Hematopoietic multipotent progenitor cell treated with erythropoietin and hydrocortisone succinate and interleukin-3 and kit ligand, for 6 days (in vitro differentiated cells): ENCODE results near the gene LIG4.
"Not testable (repeated sequence)": the region's sequence is repeated elsewhere in the genome, so short reads cannot be mapped to it uniquely, and the experiment has no call there.

Experiments
- DNase-seq: peaks from one replicate; pipeline ENCODE4 v3.0.0-alpha.2; 2015

The LIG4 gene

DNA sequence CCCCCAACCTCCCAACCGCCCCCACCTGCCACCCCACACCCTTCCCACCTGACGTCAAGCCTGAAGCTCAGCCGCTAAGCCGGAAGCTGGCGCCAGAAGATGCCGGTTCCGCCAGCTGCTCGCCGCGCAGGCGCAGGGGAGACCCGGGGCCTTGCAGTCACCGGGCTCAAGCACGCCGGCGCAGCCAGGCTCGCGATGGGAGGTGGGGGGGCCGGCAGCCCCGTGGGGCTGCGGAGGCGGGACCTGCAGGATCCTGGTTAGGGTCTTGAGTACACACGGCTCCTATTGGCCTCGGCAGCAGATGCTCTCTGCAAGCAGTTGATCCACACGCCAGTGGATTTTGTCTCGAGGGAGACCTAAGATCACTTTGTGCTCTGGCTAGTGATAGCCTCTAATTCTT lies at the start of gene LIG4:
TSS of gene LIG4 (minus strand) at position 101 of the 400 bp plus-strand sequence. CDS start 4,268 bp downstream, outside the sequence.
- DNase-seq, result peak; percentile 94

DNA sequence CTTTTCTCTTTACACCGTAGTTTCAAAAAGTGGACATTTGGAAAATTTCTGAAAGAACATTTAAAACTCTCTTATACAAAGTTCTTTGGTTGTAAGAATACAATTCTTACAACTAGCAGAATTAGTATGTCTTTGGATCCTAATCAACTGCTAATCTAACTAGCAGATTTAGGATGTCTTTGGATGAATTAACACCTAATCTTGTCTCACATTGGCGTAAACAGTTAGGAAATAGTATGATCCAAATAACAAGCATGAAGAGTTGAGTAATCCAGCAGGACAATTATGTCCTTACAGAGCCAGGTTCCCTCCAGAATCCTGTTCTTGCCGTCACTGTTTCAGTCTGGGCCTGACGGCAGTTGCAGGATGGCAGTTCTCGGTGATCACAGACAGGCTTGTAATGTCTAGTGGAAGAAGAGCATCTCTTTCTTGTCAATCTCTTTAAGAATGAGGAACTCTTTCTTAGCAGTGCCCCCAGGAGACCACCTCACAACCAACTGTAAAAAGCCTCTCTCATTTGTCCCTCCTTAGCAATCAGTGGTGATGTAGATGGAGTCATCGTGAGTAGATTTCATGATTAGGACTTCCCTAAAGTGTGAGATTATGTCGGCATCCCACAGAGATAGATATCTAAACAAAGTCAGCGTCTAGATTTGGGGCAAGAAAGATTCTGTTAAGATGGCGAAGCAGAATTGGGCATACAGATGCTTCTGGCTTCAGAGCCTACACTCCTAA lies 48.5 kb upstream of the LIG4 start:
- peak; percentile 30 for DNase-seq

DNA sequence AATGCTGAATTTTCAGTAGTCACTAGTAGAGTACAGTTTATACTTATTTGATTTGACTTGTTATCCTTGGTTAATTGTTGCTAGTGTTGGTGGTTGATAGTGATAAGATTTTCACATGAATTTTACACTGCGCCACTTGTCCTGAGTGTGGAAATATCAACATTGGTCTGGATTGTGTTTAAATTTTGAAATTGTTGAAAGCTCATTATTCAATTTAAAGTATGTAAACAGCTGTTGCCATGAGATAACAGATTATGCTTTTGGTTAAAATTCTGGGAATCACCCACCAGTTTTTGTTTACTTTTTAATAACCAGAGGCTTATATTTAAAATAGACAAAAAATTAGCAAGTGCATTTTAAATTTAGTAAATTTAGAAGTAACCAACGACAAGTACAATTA lies 41.9 kb upstream of the LIG4 start:
- DNase-seq, result peak; percentile 19

DNA sequence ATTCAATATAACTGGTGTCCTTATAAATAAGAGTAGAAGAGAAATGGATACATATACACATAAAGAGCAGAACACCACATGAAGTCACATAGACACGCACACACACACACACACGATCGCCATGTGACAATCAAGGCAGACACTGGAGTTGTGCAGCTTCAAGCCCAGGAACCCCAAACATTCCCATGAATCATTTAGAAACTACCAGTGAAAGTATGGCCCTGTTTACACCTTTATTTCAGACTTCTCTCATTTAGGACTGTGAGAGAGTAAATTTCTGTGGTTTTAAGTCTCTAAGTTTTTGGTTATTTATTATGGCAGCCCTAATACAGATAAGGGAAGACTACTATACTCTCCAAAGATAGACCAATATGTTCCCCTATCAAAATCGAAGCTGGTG lies 33.8 kb upstream of the LIG4 start:
- no peak for DNase-seq

DNA sequence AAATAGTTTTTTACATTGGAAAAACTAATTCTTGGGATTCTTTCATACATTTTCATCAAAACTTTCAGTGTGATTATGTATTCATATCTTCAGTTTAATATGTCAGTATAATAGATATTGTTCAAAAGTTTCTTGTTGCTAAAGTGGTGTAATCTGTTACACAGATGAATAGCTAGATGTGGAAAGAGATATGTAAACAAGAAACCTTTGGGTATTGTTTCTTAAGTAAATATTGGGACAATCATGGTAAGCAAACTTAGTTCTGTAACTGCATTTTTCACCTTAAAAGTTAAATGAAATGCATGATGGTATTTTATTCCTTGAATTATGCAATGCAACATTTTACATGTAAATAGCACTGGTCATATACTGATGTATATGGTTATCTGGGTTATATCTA lies 15.0 kb upstream of the LIG4 start:
- DNase-seq, result no peak

DNA sequence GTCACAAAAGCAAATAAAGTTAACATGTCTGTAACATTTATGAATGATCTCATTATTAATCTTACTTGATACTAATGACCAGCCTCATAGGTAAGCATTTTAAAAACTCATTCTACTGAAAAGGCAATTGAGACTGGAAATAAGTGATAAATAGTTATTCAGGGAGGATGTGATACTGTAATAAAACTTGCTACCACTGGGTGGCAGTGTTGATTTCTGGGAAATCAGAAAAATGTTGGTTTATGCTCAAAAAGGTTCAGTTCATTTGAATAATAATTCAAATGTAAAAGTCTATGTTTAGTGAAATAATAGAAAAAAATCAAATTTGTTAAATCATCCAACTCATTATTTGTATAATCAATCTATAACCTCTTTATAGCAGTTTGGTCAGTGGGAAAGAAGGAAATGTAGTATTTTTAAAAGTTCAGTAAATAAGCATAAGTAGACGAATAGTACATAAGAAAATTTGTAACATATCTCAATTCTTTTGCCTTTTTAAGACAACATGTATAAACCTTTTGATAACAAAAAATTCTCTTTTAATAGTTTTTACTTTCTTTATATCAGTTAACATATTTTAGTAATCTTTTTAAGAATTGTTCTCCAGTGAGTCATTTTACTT lies 12.4 kb upstream of the LIG4 start:
- peak; percentile 73 for DNase-seq

DNA sequence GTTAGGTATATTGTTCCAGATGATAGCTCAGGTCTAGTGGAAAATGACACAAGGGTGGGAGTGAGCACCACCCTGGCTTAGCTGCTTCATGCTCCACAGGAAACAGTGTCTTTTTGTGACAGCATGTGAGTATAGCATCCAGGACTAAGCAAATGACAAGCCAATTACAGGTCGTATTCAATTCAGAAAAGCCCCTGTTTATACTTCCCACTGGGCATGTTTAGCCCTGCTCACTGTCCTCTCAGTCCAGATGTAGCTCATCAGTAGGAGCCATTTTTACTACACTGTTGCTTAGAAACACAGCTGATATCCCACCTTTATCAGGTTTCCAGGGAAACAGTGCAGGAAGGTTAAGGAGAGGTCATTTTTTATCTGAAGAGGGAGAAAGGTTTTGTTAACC lies 10.8 kb upstream of the LIG4 start:
- no peak for DNase-seq

DNA sequence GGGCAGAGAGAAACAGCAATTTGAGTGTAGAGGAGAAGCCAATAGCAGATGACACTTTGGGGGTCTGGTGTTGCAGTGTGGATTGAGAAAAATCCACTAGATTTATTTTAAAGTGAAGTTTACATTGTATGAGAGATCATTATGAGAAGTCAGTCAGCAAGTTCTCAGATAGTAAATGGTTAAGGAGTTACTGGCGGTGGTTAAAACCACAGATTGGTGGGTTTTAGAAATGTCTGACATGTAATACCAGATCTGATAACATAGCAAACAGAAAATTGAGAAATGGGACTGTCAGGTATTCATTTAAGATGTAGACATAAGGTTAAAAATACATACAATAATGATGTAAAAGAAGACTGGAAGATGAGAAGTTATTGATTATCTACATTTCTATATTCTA lies 10.1 kb upstream of the LIG4 start:
- peak; percentile 67 for DNase-seq

DNA sequence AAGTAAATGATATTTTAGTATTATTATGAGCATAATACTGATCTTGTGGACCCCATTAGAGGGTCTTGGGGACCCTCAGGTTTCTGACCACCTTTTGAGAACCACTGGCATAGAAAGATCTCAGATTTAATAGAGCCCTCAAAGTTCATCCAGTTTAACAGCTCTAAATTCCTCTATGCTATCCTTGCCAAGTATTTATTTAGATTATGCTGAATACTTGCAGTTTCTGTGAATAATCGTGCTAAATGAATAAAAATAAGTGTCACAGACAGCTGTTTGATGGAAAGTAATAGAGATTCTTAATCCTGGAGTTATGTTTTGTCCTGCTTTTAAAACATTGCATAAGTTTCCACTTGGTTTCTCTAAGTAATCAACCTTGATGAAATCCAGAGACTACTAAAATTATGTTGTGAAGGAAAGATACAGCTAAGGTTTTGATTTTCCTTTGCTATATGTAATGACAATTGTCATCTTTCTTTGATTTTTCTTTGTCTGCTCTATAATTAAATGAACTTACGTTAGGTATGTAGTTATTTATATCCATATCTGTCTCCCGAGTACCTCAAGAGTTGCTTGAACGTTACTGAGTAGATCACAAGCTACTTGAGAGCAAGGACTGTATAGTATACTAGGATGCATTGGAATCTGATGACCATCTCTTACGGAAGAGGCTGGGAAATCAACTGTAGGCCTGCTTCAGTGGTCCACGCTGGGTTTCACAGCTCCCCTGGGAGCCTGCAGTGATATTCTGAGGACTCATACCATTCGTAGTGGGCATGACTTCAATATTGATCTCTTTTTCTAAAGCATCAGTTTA lies 8.6 kb upstream of the LIG4 start:
- DNase-seq, result no peak

DNA sequence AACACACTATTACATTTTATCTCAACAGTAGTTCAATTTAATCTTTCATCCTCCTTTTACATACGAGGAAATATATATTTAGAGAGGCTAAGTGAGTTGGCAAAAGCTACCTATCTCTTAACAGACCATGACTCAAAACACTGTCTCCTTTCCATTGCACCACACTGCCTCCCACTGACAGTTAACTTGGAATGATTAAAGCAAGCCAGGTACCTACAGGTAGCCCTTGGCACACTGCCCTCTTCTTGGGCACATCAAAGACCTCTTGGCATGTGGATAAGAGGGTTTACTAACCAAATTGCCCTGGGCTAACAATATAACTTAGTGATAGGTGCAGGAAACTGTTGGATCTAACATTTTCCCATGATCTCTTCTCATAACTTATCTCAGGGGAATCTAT lies 4.7 kb upstream of the LIG4 start:
- peak; percentile 25 for DNase-seq

DNA sequence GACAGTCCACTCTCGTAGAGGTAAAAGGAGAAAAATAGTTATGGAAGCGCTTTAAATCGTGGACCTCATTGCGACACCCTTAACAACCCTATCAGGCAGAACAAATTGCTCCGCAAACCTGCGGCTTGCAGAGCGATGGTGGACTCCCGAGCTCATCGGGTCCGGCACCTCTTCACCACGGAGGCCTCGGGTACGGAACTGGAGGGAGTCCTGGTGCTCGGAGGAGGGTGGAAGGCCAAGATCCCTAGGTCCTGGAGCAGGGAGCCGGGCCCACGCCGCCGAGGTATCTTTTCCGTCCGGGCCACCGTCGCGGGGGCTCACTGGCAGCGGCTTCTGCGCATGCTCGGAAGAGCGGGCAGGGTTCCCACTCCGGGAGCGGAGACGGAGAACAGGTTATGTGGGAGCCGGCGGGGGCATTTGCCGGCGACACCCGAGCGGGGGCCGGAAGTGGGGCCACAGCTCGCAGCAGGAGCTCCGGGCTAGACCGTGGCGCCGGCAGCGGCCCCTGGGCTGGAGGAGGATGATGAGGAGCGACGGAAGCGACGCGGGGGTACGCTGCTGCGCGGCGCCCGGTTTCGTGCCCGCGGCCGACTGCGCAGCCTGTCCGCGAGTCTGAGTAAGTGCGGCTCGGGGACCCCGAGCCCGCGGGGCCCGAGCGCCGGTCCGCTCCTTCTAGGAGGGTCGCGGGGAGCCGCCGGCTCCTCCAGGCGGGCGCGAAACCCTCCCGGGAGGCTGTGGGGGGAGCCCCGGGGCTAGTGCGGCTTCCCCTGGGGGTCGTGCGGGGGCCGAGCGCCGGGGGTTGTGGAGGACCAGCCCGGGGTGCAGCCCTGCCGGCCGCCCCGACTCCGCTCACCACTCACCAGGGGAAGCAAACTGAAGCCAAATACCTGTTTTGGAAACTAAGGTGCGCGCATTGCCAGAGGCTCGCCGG lies 3.0 kb upstream of the LIG4 start, which contains the start of gene ABHD13:
TSS of gene ABHD13 (plus strand) at position 349 of the 931 bp plus-strand sequence. CDS start 10,827 bp downstream, outside the sequence.
- peak; percentile 95 for DNase-seq

DNA sequence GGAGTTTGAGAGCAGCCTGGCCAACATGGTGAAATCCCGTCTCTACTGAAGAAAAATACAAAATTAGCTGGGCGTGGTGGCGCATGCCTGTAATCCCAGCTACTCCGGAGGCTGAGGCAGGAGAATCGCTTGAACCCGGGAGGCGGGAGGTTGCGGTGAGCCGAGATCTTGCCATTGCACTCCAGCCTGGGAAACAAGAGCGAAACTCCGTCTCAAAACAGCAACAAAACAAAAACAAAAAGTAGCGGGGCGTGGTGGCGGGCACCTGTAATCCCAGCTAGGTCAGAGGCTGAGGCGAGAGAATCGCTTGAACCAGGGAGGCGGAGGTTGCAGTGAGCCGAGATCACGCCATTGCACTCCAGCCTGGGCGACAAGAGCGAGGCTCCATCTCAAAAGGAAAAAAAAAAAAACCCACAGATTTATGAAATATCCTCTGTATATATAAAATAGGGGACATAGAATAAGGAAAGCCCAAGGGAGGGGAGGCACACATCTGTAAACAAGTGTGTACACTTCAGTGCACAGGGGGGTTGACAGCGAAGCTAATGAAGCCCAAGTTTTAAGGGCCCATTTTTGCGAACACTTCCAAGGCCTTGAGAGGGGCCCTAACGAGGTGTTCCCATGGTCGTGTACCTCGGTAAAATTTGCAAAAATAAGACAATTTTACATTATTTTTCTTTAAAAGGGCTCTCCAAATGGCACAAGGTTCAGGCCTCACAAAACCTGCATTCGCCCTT lies 2.1 kb upstream of the LIG4 start:
- not testable (repeated sequence) for DNase-seq

DNA sequence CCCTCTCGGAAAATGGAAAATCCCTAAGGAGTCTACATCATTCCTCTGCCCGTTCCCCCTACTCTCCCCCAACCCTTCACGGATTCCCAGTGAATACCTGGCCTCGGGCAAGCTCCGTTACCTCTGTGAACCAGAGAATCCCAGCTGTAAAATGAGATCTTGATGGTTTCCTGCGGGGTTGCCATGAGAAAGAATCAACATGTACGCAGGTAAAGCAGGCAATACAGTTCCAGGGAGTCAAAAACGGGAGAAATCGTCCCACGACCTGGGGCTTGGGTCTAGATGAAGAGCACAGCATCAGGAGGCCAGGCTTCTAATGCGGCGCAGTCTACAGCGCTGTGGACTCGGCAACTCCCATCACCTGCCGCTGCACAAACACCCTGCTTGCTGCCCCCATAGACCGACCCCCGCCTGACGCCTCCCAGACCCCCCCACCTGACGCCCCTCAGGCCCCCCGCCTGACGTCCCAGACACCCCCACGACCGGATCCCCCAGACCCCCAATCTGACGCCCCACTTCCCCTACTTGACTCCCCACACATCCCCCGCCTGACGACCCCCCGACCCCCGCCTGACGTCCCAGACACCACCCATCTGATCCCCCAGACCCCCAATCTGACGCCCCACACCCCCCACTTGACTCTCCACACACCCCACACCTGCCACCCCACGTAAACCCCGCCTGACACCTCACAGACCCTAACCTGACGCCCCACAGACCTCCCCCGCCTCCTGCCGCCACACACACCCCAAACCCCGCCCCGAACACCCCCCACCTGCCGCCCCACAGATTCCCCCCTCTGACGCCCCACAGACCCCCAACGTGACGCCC lies 680 bp downstream of the LIG4 start:
- no peak for DNase-seq

DNA sequence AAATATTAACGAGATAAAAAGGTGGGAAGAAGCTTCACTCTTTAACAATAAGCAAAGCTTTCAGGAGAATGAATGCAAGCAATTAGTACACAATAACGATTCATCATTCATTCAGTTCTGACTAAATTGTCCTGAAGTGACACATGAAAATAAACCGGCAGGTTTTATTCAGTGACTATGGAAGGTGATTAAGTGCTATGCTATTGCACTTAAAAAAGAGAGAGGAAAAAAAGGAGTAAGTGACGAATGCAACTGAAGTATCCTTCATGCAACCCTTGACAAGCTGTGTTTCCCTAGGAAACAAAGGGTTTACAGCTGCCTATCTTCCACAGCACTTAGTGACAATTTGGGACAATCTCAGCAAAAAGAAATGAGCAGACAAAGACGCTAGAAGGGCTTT lies 1.4 kb downstream of the LIG4 start:
- DNase-seq, result no peak

DNA sequence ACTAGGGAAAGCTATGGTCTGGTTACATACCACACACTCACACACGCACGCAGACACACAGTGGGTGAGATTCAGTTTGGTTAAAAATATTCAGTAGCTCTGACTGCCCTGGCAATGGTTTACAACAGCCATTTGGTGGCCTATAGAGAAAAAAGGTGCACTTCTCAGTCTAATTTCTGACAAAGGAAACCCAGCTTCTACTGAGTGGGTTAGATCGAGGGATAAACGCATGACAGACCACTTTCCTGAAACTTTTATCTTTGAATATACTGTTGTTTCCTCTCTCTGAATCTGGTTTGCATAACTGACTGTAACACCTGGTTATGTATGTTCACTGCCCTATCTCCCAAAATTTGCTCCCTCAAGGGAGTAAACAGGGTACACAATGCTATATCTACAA lies 2.5 kb downstream of the LIG4 start:
- DNase-seq, result peak; percentile 34

DNA sequence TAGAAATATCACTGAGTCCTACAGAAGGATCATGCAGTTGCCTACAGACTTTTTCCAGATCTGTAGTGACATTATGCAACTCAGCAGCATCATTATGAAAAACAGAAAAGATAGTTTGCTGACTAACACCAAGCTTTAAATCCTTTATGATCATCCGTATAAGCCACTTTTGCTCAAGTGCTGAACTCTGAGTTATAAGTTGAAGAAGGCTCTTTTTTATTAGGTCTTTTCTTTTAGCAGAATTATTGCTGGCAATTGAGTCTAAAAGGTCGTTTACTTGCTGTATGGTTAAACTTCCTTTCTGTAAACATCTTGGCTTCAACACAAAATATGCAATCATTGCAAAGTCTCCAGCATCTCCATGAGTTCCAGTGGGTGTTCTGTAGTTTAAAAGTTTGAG lies 4.8 kb downstream of the LIG4 start:
- no peak for DNase-seq

DNA sequence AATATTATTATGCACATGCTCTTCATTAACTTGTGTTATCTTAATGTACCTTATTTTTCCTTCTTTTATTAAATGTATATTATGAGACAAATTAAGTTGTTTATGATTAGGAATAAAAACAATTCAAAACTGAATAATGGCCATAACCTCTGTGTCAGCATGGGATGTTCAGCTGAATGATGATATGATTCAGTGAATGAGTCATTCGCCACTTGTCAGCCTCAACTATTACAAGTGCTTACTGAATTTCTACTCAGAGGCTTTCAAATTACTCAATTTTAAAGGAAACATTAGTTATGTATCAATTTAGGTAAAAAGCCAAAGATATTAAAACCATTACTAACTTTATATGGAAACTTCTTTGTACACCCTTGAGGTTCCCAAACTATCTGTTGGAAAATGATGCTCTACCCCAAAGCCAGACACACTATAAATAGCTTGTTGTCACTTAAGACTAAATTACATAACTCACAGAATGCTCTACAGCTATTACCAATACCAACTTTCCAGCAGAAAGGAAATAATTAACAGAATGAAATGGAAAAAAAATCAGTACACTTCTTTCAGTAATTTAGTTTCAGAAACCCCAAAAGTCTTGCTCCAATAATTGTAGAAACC lies 14.4 kb downstream of the LIG4 start:
- DNase-seq, result no peak

DNA sequence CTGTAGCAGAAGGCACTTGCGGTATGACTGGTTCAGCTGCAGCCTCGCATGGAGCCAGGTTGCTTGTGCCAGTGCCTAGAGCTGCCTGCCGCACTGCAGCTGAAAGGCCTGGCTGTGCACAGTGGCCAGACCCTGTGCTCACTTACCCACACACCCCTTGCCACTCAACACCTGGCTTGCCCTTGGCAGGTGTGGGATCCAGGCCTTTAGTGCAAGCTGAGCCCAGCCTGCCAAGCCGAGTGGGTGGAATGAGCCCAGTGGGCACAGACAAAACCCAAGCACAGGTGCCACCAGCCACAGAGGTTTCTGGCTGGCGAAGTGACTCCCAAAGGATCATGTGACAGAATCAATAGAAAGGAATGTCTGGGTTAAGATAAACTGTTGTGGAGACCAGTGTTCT lies 19.5 kb downstream of the LIG4 start:
- no peak for DNase-seq

DNA sequence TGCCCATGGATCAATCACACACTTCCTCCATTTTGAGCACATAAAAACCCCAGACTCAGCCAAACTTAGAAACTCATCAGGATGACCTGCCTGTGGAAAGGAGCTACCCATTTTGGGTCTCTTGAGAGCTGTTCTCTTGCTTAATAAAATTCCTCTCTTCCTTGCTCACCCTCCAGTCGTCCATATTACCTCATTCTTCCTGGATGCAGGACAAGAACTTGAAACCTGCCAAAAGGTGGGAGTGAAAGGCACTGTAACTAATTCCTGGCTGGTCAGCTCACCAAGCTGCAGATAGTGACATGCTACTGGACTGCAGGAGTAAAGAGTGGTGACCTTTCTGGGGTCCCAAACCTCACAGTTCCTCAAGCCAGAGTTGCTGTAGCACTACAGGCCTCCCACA lies 20.2 kb downstream of the LIG4 start:
- no peak for DNase-seq

DNA sequence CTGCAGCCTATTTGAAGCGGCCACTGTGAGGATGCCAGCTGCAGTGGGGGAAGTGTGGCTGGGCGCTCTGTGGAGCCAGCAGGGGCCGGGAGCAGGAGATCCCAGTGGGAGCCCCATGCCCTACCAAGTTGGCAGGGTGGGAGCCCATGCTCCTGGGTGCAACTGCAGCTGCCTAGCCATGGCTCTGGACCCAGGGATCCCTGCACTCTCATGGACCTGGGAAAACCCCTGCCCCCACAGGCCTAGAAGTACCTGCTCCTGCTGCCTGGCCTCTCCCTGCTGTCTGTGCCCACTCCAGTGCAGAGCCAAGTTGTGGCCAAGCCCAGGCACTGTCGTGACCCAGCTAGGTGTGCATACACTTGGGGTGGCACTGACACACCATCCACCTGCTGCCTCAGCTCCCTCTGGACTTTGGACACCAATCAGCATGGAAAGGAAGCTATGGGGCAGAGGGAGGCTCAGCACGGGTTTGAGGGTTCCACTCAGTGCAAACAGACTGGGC lies 20.9 kb downstream of the LIG4 start:
- DNase-seq, result no peak
